NCI-H748 (cell line): Measurements from ENCODE around the gene RGS19.

ENCODE experiments used
- DNase-seq: peaks from one replicate; lab custom pipeline; 2025; ENCODE audit not compliant: unreplicated experiment; lab: John Stamatoyannopoulos, UW

RGS19 gene

GRCh38 chr20:64077876-64078551 lies 1.3 kb downstream of the RGS19 start:
- no peak for DNase-seq

GRCh38 chr20:64077541-64077875 lies 1.8 kb downstream of the RGS19 start:
- no peak for DNase-seq

GRCh38 chr20:64077094-64077493 lies 2.2 kb downstream of the RGS19 start:
- no peak for DNase-seq

GRCh38 chr20:64076061-64076997 lies 3.0 kb downstream of the RGS19 start:
- no peak for DNase-seq

- DNase-seq = no peak
These were observed 3.8 kb downstream of the RGS19 start for GRCh38 chr20:64075556-64075955.

- no peak for DNase-seq
These were observed 4.4 kb downstream of the RGS19 start for GRCh38 chr20:64074963-64075362.

GRCh38 chr20:64074184-64074789 lies 5.0 kb downstream of the RGS19 start:
- no peak for DNase-seq

- DNase-seq = no peak
These were observed 5.7 kb downstream of the RGS19 start for GRCh38 chr20:64073476-64074183.

GRCh38 chr20:64072498-64073063 lies 6.7 kb downstream of the RGS19 start:
- DNase-seq = no peak

- no peak for DNase-seq
These were observed 7.7 kb downstream of the RGS19 start for GRCh38 chr20:64071341-64072332.

GRCh38 chr20:64070244-64070993 lies 8.9 kb downstream of the RGS19 start:
- no peak for DNase-seq

- DNase-seq = peak; percentile 21
These were observed 9.6 kb downstream of the RGS19 start for GRCh38 chr20:64069614-64070243.

GRCh38 chr20:64069209-64069613 lies 10.1 kb downstream of the RGS19 start:
- no peak for DNase-seq

- DNase-seq = no peak
These were observed 10.7 kb downstream of the RGS19 start for GRCh38 chr20:64068386-64069208.

- no peak for DNase-seq
These were observed 11.5 kb downstream of the RGS19 start for GRCh38 chr20:64067733-64068307.

GRCh38 chr20:64067005-64067632 lies 12.2 kb downstream of the RGS19 start:
- DNase-seq = no peak

GRCh38 chr20:64065974-64066343 lies 13.4 kb downstream of the RGS19 start:
- no peak for DNase-seq
